Spleen (tissue), 7 donors: Measurements from ENCODE around the gene UGT2A1.

Experiments
- POLR2A ChIP-seq, 3 donors: fragments of 450-650 bp; IDR thresholded peaks; one replicate each; pipeline ENCODE4 v1.5.1; 2017; ENCODE audit warnings: antibody characterized with exemption in 3 of 3, mild to moderate bottlenecking in 1 of 3
- POLR2AphosphoS5 ChIP-seq, 3 donors: sonication (generic); formaldehyde crosslinking; IDR thresholded peaks; one replicate each; pipeline ENCODE4 v1.5.1; 2017; ENCODE audit warnings: antibody characterized with exemption in 3 of 3
- TF ChIP-seq, protein P1 (sequence below), 11 experiments: fragments of 200-600 bp in 7 of 11; fragments of 450-650 bp in 4 of 11; sonication (generic) in 4 of 11; IDR thresholded peaks in 8 of 11; conservative IDR thresholded peaks in 3 of 11; 1 replicate in 7 of 11; 2 replicates in 4 of 11; pipeline versions ENCODE4 v1.4.0 to v1.8.0; 2016 to 2021; ENCODE audit warnings: antibody characterized with exemption in 11 of 11, inconsistent platforms in 4 of 11, mild to moderate bottlenecking in 1 of 11
- donor health status: DM: no; HTN: no; CAD: no; lungs with moderate emphysema.
- donor health status: DM: no; HTN: no; CAD: no.
- donor health status: DM: no; HTN: no; CAD: no.

DNA sequence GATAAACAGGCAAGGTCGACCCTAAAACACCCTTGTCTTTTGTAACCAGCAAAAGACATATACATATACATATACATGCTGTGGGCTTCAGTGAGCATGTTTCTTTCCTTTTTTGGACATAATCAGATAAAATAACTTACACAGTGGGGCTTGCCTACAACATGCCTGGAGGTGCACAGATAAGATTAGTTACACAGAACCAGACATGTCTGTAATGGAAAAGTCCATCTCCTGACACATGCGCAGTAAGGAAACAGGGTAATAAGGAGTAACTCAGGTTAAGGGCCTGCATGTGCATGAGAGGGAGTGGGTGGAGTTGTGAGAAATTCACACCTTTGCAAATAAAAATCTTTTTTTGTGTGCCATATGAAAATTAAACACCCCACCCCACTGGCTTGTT is 3.4 kb downstream of the UGT2A1 start:
- TF ChIP-seq, protein P1, sequence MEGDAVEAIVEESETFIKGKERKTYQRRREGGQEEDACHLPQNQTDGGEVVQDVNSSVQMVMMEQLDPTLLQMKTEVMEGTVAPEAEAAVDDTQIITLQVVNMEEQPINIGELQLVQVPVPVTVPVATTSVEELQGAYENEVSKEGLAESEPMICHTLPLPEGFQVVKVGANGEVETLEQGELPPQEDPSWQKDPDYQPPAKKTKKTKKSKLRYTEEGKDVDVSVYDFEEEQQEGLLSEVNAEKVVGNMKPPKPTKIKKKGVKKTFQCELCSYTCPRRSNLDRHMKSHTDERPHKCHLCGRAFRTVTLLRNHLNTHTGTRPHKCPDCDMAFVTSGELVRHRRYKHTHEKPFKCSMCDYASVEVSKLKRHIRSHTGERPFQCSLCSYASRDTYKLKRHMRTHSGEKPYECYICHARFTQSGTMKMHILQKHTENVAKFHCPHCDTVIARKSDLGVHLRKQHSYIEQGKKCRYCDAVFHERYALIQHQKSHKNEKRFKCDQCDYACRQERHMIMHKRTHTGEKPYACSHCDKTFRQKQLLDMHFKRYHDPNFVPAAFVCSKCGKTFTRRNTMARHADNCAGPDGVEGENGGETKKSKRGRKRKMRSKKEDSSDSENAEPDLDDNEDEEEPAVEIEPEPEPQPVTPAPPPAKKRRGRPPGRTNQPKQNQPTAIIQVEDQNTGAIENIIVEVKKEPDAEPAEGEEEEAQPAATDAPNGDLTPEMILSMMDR (IDR thresholded peaks at IDR 0.05 in 8 of 11, conservative IDR thresholded peaks at IDR 0.05 in 3 of 11), result no peak
- TF ChIP-seq POLR2AphosphoS5 (IDR thresholded peaks at IDR 0.05), result no peak
- TF ChIP-seq POLR2A (IDR thresholded peaks at IDR 0.05), result no peak
